ENCODE measurements around the gene KRT84. TPM values are rescaled to one million over a fixed set of nuclear protein-coding genes. Genes with fewer than 3 reads are reported as not detected.

The KRT84 gene
- polyA plus RNA-seq, 1 donor from 2014 or later: not detected

- Histone ChIP-seq H3K36me3 (ENCODE audit: insufficient read depth, low read length) (no peaks in the 10 kb centered on the region), H3K4me3 (ENCODE audit: low read length) (no peak overlapping the region), H4K20me1 (ENCODE audit: insufficient read depth) (no peaks in the 10 kb centered on the region), H3K27ac (ENCODE audit: low read length) (no peak overlapping the region), H3K27me3 (ENCODE audit: insufficient read depth, low read depth, low read length) (no peaks in the 10 kb centered on the region), H3F3A (ENCODE audit: insufficient read depth, low read length, poor library complexity, severe bottlenecking) (no peaks in the 10 kb centered on the region), H3K9ac (ENCODE audit: low read length) (no peak overlapping the region), H2AFZ (ENCODE audit: low read depth, low read length) (no peak overlapping the region), H3K79me2 (replicated peaks; ENCODE audit: insufficient read depth, low read length) (no peaks in the 10 kb centered on the region), H3K9me2 (ENCODE audit: insufficient read depth, low read length) (no peaks in the 10 kb centered on the region), H3K9me3 (ENCODE audit: low read length) (no peaks in the 10 kb centered on the region), H3K4me2 (ENCODE audit: low read length) (no peak overlapping the region)
- TF ChIP-seq REST (IDR thresholded peaks at IDR 0.05; ENCODE audit: borderline replicate concordance) (no peak), RAD21 (conservative IDR thresholded peaks at IDR 0.05) (no peak), SMC3 (conservative IDR thresholded peaks at IDR 0.05; ENCODE audit: poor library complexity) (no peak), EZH2 (IDR thresholded peaks at IDR 0.05; ENCODE audit: borderline replicate concordance, insufficient read depth, low read length, poor library complexity, severe bottlenecking) (no peak), MXI1 (conservative IDR thresholded peaks at IDR 0.05; ENCODE audit: poor library complexity, severe bottlenecking) (no peak), EP300 (conservative IDR thresholded peaks at IDR 0.05; ENCODE audit: poor library complexity, severe bottlenecking) (no peak), TAF1 (IDR thresholded peaks at IDR 0.05; ENCODE audit: low read depth) (no peak)
- TF ChIP-seq, protein P1, sequence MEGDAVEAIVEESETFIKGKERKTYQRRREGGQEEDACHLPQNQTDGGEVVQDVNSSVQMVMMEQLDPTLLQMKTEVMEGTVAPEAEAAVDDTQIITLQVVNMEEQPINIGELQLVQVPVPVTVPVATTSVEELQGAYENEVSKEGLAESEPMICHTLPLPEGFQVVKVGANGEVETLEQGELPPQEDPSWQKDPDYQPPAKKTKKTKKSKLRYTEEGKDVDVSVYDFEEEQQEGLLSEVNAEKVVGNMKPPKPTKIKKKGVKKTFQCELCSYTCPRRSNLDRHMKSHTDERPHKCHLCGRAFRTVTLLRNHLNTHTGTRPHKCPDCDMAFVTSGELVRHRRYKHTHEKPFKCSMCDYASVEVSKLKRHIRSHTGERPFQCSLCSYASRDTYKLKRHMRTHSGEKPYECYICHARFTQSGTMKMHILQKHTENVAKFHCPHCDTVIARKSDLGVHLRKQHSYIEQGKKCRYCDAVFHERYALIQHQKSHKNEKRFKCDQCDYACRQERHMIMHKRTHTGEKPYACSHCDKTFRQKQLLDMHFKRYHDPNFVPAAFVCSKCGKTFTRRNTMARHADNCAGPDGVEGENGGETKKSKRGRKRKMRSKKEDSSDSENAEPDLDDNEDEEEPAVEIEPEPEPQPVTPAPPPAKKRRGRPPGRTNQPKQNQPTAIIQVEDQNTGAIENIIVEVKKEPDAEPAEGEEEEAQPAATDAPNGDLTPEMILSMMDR (IDR thresholded peaks at IDR 0.05; ENCODE audit: poor library complexity, severe bottlenecking): no peak
Observed at GRCh38 chr12:52426034-52426433, 40.6 kb upstream of the KRT84 start.

GRCh38 chr12:52425466-52425865 is 40.0 kb upstream of the KRT84 start:
- Histone ChIP-seq H3K27me3 (ENCODE audit: insufficient read depth, low read depth, low read length) (no peaks in the 10 kb centered on the region), H3K9ac (ENCODE audit: low read length) (no peak overlapping the region), H3K27ac (ENCODE audit: low read length) (no peak overlapping the region), H3K4me2 (ENCODE audit: low read length) (no peak overlapping the region), H4K20me1 (ENCODE audit: insufficient read depth) (no peaks in the 10 kb centered on the region), H3K79me2 (replicated peaks; ENCODE audit: insufficient read depth, low read length) (no peaks in the 10 kb centered on the region), H2AFZ (ENCODE audit: low read depth, low read length) (no peak overlapping the region), H3K9me2 (ENCODE audit: insufficient read depth, low read length) (no peaks in the 10 kb centered on the region), H3K36me3 (ENCODE audit: insufficient read depth, low read length) (no peaks in the 10 kb centered on the region), H3F3A (ENCODE audit: insufficient read depth, low read length, poor library complexity, severe bottlenecking) (no peaks in the 10 kb centered on the region), H3K4me3 (ENCODE audit: low read length) (no peak overlapping the region), H3K9me3 (ENCODE audit: low read length) (no peaks in the 10 kb centered on the region)
- no peak for TF ChIP-seq EZH2 (IDR thresholded peaks at IDR 0.05; ENCODE audit: borderline replicate concordance, insufficient read depth, low read length, poor library complexity, severe bottlenecking)
- TF ChIP-seq SMC3 (conservative IDR thresholded peaks at IDR 0.05; ENCODE audit: poor library complexity): no peak
- TF ChIP-seq REST (IDR thresholded peaks at IDR 0.05; ENCODE audit: borderline replicate concordance): no peak
- no peak for TF ChIP-seq MXI1 (conservative IDR thresholded peaks at IDR 0.05; ENCODE audit: poor library complexity, severe bottlenecking)
- TF ChIP-seq RAD21 (conservative IDR thresholded peaks at IDR 0.05): no peak
- TF ChIP-seq POLR2AphosphoS5 (IDR thresholded peaks at IDR 0.05): no peak
- TF ChIP-seq, protein P1 (IDR thresholded peaks at IDR 0.05; ENCODE audit: poor library complexity, severe bottlenecking): no peak
- no peak for TF ChIP-seq TAF1 (IDR thresholded peaks at IDR 0.05; ENCODE audit: low read depth)
- TF ChIP-seq EP300 (conservative IDR thresholded peaks at IDR 0.05; ENCODE audit: poor library complexity, severe bottlenecking): no peak
